GM10847 (cell line): Measurements from ENCODE around the gene OR11A1.

ENCODE experiments used
- POLR2A ChIP-seq: IDR thresholded peaks from 2 replicates; pipeline ENCODE4 v1.6.1; 2011; ENCODE audit not compliant: insufficient read length; ENCODE audit errors: extremely low read depth

The OR11A1 gene, protein sequence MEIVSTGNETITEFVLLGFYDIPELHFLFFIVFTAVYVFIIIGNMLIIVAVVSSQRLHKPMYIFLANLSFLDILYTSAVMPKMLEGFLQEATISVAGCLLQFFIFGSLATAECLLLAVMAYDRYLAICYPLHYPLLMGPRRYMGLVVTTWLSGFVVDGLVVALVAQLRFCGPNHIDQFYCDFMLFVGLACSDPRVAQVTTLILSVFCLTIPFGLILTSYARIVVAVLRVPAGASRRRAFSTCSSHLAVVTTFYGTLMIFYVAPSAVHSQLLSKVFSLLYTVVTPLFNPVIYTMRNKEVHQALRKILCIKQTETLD

DNA sequence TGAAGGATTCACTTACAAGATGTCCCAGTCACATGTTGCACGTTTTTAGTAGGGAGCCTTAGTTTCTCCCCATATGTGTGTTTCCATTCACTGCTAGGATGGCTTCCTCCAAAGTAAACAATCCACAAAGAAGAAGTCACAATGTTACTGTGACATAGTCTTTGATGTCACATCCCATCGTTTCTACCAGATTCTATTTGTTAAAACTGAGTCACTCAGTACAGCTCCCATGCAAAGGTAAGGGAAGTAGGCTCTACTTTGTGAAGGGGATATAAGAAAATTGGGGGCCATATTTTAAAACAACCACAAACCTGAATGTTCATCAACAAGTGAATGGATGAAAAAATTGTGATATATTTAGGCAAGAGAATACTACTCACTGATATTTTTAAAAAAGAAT is at the start of gene OR11A1, which contains the start of gene OR2H1:
TSS of gene OR11A1 (minus strand) at position 101 of the 400 bp plus-strand sequence. CDS start 29,430 bp downstream, outside the sequence.
TSS of gene OR2H1 (plus strand) at position 185 of the 400 bp plus-strand sequence. CDS start 4,615 bp downstream, outside the sequence.
- TF ChIP-seq POLR2A = no peak

DNA sequence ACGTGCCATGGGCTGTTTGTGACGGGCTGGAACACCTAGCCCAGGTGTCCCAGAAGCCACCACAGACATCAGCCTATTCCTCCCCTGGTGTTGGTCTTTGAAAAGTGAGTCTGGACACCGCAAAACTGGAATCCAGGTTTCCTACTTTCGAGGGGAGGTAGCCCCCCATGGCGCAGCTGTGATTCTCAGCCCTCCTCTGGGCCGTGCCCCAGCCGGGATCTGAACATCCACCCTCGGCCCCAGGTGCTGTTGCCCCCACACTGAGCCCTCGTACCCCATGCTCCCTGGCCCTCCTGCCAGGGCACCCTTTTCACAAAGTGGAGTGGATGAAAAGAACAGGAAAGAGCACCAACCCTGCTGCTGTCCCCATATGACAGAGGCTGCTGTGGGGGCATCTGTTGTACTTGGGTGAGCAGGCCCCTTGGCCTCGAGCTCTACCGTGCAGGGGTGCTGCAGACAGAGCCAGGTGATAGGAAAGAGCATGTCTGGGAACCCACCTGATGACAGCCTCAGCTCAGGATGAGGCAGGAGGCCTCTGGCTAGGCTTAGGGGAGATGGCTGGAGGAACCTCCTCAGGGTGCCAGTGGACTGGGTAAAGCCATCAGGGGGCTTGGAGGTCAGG is 49.7 kb upstream of the OR11A1 start:
- TF ChIP-seq POLR2A = no peak

DNA sequence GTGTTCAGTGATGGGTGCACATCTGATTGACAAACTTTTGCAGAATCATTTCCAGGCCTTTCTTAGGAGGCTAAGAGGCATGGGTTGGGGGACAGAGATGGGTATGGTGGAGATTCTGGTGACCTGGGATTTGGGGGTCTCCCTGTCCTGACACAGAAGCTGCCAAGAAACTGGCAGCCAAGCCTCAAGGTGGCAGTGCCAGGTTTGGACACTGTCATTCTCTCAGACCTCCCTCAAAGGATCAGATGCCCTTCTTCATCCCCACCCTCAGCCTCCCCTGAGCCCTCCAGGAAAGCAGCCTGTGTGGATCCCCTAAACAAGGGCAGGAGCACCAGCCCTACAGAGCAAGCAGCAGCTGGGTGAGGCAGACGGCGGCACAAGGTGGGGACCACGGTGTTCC is 48.9 kb upstream of the OR11A1 start:
- TF ChIP-seq POLR2A = no peak

DNA sequence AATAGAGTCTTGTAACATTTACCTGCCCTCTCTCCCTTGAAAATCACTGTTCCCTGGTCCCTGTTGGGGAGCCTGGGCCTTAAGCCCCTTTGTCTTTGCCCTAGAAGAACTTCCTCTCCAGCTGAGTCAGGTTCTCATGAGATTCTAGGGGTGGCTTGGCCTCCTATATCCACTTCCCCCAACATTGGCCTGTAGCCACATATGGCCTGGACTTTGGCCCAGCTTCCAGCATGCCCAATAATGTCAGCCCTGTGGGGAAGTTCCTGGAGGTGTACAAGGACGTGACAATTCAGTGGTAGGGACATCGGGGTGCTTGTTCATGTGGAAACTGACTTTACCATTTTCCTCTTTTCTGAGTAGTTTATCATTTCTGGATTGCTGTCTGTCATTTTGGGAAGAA is 48.1 kb upstream of the OR11A1 start:
- no peak for TF ChIP-seq POLR2A

DNA sequence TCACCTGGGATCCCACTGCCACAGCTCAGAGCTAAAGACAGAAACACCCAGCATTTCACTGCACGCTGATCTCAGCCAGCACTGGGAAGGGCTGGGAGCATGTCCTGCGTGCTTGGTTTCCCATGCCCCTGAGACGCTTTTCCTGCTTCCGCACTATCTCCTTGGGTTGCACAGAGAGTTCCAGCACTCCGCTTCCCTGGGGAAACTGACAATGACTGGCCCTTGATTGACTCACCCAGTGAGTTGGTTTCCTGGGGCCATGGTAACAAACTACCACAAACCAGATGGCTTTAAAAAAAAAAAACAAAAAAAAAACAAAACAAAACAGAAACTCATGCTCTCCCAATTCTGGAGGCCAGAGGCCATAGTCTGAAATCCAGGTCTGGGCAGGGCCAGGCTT is 45.7 kb upstream of the OR11A1 start:
- TF ChIP-seq POLR2A = no peak

DNA sequence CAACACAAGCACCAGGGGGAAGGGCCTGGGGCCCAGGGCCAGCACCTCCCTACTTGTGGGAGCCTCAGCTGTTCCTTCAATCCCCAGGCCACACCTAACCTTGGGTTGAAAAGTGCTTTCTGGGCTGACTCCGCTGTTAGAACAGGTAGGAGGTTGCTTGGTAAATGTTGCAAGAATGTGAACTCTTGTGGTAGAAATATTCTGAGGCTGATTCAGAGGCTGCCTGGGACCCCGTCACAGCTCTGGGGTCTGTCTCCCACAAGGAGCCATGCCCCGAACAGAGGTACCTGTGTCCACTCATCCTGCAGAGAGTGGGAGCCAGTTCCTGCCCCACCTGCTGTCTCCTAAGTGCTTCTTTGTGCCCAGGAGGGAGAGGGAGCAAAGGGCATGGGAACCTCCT is 45.3 kb upstream of the OR11A1 start:
- TF ChIP-seq POLR2A = no peak

DNA sequence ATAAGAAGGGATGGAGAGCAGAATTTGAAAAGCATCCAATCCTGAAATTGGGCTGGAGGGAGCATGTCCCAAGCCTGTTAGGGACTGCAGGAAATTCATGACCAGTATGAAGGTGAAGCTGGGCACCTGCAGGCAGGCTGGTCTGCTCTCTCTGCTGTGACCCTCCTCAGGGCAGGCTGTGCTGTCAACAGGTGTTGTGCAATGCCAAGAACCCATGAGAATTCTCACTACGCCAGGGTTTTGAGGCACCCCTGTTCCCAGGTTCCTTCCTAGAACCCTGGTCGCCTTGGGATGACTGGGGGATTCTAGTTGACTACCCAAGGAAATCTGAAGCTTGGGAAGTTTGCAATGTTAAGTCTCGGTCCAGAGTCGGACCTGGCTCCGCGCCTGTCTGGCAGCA is 44.2 kb upstream of the OR11A1 start:
- TF ChIP-seq POLR2A = no peak

DNA sequence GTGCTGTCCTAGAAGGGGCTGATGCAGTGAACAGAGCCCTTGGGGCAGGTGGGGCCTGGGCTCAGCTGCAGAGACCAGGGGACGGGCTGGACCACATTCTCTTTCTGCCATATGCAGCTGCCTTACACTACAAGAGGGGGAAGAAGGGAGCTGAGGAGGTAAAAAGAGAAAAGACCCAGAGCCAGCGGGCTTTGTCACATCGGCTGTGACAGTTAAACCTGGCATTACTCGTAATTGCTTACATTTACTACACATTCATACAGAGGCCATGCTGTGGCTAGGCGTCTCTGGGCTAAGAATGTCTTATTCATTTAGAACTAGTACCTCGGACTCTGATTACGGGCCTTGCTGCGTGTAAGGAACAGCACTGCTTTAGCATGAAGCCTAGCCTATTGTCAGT is 43.7 kb upstream of the OR11A1 start:
- no peak for TF ChIP-seq POLR2A

DNA sequence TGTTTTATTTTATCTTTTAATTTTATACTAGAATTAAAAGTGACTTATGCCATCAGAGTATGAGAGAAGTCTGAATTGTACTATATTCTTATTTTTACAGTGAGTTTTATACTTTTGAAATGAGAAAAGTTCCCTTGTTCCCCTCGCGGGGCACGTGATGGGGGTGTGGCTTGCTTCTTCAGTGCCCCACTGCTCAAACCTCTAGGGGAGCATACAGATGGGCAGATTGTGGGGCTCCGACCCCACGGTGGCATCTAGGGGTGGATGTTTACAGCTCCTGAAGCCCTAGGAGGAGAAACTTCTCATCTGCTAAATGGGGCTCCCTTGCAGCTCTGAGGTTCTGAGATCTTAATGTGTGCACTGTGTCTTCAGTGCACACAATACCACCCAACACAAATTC is 42.8 kb upstream of the OR11A1 start:
- no peak for TF ChIP-seq POLR2A

DNA sequence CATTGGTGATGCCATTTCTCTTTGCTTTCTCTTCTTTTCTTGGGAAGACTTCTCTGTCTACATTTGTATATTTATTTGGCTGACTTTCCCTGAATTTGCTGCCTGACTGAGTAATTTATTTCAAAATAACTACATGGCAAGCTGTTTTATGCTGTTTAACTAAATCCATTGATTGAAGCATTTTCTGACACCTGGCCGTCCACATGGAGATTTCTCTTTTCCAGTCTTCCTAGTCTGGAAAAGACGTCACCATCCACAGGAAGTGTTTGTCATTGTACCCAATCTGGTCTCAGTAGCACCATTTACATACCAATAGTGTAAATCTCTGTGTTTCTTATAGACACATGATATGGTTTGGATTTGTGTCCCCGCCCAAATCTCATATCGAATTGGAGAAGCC is 40.1 kb upstream of the OR11A1 start:
- TF ChIP-seq POLR2A = no peak

DNA sequence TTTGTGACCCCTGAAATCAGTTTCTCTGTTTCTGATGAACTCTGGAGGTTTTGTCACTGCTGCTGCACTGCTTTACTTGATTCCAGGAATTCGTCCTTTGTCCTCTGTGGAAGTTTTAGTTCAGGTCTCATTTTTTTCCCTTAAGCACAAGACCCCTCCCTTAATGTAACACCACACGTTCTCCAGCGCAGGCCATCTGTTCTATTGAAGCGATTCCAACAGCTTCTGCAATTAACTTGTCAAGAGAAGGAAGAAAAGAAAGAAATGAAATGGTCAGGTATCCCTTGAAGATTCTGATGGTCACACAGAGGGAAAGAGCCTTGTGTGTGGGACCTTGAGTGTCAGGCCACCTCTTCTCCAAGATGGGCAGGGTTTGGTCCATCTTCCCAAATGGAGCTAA is 38.7 kb upstream of the OR11A1 start:
- no peak for TF ChIP-seq POLR2A

DNA sequence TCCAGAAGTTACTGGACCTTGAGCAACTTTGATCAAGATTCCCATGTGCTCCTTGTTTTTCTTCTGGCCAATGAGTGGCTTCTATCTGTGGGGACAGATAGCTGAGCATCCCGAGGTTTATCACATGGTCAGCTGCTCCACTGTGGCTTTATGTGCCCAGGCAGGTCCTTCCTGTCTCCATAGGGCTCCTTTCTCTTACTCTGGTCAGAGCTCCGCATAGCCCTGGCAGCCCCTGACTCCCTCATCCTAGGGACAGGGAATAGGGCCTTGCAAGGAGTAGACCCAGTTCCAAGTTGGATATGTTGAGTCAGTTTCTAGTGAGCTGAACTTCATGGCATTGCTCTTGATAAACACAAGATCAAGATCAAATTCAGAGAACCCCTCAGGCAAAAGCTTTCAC is 37.3 kb upstream of the OR11A1 start:
- TF ChIP-seq POLR2A = no peak

DNA sequence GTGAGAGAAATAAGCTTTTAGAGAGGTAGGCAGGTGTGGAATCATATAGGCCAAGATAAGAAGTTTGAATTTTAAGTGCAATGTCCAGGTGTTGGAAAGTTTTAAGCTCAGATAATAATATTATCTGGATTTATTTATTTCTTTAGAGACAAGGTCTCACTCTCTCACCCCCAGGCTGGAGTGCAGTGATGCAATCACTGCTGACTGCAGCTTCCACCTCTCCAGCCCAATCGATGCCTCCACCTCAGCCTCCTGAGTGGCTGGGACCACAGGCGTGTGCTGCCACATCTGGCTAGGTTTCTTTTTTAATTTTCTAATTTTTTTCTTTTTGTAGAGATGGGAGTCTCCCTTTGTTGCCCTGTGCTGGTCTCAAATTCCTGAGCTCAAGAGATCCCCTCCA is 36.4 kb upstream of the OR11A1 start:
- TF ChIP-seq POLR2A = no peak

DNA sequence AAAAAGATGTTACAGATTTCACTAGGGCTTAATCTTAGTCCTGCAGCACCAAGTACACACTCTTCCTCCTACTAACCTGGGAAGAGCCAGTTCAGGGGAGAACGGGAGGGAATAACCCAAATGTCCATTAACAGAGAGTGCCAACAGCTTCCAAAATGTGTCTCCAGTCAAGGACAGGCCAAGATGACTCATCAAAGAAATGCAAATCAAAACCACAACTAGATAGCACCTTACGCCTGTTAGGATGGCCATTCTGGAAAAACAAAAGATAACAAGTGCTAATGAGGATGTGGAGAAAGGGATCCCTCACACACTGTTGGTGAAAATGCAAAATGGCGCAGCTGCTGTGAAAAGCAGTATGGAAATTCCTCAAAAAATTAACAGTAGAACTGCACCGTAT is 34.7 kb upstream of the OR11A1 start:
- no peak for TF ChIP-seq POLR2A

DNA sequence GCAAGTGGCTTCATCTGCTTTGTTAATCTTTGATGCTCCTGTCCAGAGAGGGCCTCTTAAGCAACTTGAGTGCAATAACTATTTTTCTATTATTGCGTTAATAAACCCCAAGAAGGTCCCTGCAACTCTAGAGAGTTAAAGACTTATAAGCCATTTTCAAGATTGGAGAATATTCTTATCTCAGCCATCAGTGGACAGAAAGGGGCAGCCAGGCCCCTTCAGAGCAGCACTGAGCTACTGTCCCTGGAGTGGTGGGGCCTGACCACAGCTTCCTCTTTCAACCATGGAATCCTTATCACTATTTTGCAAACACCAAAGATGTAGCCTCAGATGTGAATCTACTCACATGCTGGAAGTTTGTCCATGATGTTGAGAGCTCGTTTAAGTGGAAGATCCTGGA is 33.7 kb upstream of the OR11A1 start:
- no peak for TF ChIP-seq POLR2A

DNA sequence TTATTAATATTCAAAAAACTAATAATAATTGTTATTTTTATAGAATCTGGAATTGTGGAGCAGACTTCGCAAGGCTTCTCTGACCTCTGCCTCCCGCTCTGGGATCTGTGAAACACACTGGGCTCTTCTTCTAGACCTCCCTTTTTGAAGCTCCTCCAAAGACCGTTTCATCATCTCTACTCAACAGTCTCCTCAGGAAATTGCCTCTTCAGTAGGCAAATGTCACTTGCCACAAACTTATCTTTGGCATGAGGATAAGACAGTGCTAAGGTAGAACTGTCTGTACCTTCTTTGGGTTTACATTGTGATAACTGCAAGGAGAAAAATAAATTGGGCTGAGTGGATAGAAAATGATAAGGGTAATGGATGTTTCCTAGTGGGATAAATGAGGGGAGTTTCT is 33.2 kb upstream of the OR11A1 start:
- TF ChIP-seq POLR2A = no peak

DNA sequence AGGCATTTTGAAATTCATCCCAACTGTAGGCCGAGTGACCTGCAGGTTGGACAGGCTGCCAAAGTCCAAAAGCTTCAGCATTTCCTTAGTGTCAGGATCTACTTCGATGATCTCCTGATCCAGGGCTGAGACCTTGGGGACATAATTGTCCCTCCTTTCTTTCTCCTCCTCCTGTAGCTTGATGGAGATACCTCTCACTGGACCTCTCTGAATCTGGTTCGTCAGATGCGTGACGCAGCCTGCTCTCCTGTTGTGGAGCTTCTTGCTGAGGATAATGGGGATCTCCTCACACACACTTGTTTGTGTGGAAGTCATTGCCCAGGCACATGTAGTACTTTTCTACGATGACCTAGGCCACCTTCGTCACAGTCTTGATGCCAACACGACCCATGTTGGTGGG is 32.4 kb upstream of the OR11A1 start:
- no peak for TF ChIP-seq POLR2A
